Measurements from ENCODE around the gene CCDC188.

The CCDC188 gene

DNA sequence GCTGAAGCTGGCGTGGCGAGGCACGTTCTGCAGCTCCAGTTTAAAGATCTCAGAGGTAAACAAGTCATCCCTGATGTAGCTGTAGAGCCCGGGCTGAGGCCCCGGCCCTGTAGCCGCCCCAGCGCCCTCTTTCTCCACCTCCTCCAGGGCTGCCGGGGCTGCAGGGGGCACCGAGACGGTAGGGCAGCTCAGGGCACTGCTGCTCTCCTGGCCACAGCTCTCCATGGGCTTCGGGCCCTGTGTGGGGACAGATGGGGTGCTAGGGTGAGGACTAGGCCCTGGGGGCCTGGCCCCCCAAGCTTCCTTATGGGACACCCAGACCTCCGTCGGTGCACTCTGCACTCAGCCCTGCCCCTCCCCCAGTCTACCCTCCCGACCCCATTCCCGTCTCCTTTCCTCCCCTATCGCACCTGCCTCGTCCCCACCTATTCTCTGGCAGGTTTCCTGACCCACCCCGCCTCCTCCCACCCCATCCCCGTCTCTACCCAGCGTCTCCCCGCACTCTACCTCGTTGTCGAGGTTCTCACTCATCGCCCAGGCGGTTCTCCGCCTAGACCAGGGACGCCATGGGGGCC is 34.4 kb downstream of the CCDC188 start:
- DNase-seq = no peak

DNA sequence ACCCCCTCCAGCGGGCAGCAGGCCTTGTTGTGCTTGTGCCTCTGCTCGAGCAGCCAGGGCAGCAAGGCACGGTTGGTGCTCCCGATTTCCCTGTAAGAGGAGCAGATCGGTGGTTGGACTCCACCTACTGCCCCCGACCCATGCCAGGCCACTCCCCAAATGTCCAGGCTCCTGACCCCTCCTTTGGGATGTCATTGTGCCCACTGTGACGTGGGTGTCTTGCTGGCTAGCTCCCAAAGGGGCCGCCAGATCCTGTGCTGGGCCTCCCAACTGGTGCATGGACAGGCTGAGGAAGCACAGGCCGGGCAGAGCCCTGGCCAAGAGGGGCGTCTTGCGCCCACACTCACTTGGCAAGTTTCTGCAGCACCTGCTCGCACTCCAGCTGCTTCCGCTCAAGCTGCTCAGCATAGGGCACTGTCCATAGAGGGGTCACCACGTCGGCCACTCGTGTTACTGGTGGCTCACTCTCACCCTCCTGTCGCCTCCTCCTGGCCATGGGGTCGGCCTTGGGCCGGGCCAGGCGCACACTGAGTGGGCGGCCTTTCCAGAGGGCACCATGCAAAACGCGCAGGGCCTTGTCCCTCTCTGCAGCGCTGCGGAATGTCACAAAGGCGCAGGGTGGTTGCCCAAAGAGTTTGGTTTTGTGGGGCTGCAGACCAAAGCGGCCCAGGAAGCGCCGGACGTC is 35.0 kb downstream of the CCDC188 start, which contains the start of gene RANBP1:
RANBP1 (plus strand) TSS at position 414 of the 685 bp plus-strand sequence; CDS start at position 495, 81 bp downstream.
- no peak for DNase-seq

DNA sequence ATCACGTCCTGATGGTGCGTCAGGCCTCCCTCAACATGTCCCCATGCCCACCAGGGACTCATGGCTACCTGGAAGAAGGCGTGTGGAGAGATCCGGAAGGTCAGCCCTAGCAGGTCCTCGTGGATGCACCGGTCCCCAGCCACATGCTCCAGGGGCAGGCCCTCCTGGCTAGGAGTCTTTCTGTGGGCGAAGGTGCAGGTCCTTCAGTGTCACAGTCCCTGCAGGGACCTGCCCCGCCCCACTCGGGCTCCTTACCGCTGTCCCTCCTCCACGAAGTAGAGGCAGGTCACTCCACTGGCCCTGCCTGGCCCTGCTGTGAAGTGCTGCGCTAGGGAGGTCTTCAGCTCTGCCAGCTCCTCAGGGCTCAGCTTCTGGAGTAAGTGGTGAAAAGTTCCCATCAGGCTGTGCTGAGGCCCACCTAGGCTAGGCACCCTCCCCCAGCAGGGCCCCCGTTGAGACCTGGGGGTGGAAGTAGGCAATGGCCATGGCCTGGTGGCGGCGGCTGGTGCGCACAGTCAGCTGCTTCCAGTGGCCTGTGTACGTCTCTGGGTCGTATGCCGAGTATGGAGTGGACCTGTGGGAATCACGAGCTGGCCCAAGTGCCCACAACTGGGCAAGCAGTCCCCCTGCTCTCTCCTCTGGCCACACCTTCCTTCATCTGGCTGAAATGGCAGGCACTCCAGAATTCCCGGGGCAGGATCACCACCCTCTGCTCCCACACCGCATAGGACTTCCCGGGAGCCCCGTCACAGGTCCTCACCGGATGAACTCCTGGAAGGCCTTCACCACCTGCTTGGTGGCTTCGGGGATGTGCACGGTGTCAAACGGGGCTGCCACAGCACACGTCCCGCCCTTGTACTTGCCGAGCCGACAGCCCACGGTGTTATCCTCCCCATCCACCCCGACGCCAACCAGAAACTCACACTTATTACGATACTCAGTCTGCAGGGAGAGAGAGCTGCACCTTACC is 36.1 kb downstream of the CCDC188 start:
- DNase-seq = no peak

DNA sequence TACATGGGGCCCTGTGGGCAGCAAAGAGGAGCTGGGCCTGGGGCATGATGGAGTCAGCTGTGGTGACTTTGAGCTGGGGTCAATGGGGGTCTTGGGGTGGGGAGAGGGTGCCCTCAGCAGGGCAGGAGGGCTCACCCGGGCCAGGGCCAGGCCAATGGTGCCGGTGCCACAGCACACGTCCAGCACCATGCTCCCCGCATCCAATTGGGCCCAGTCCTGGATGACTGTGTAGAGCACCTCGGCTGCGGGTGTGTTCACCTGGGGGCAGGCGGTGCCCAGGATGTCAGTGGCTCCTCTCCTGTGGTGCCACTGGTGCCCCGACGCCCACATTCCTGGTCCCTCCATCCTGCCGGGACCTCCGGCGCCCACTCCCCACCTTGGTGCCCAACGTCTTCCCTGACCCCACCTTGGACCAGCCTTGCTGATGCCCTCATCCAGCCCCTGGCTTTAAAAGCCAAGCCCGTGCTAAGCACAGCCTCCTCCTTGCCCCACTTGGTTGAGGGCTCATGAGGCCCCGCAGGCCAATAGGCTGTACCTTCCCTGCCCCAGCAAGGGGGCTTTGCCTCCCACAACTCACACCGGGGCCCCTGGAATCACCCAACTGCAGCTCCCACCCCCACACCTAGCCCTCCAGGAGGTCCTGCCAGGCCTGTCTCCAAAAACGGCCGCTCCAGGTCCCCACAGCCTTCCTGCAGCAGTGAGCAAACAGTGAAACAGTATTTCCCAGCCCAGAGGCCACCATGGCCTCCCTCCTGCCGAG is 37.1 kb downstream of the CCDC188 start:
- DNase-seq = no peak

- DNase-seq = no peak
Measured at GRCh38 chr22:20112623-20113511, 38.0 kb downstream of the CCDC188 start.

- no peak for DNase-seq
Measured at GRCh38 chr22:20111689-20112622, 38.9 kb downstream of the CCDC188 start.

DNA sequence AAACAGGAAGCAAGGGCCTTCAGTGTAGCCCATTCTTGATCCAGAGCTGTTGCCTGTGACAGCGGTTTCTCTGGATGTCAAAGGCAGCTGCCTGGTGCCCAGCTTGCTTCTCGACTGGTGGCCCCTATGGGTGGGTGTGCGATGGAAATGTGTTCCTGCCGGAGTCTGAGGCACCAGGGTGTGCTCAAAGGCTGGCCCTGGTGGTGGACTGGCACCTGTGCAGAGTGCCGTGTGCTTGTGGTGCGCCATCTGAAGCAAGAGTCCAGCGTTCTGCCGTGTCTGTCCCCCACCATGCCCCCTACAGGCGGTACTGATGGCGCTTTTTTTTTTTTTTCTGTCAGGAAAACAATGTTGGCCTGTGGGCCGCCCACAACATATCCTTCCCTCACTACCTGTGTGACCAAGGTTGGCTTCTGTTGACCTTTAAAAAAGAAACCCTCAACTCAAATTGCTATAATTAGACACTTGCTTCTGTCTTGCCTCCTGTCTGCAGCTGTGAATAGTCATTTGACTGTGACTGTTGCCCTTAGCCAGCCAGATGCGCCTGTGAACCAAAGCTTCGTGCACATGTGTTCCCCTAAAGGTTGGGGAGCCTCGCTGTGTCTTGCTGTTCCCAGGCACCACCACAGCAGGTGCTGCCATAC is 39.7 kb downstream of the CCDC188 start:
- DNase-seq = no peak

DNA sequence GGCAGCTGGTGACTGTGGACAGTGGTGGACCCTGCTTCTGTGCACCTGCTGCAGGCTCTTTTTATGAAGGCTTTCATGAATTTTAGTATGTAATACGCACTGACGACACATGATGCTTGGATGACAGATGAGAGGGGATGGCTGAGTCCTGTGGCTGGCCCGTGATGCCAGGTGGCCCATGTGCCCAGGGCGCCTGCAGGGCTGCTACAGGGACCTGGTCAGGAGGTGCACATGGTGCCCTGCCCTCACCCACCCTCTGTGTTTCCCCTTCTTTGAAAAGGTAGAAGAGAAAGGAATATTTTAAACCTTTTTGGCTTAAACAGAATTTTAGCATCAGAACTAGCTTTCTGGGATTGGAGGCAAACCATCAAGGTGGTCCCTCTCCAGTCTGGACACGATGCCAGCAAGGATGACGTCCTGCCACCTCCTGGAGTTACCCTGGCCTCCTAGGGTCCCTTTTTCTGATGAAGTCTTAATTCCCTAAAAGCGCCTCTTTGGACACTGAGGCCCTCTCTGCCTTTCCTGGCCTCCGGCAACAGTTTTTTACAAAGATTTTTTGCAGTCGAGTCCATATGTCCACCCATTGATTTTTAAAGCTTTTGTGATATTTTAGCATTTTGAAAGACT is 40.4 kb downstream of the CCDC188 start:
- no peak for DNase-seq

GRCh38 chr22:20109411-20110358 is 41.2 kb downstream of the CCDC188 start:
- DNase-seq = no peak

DNA sequence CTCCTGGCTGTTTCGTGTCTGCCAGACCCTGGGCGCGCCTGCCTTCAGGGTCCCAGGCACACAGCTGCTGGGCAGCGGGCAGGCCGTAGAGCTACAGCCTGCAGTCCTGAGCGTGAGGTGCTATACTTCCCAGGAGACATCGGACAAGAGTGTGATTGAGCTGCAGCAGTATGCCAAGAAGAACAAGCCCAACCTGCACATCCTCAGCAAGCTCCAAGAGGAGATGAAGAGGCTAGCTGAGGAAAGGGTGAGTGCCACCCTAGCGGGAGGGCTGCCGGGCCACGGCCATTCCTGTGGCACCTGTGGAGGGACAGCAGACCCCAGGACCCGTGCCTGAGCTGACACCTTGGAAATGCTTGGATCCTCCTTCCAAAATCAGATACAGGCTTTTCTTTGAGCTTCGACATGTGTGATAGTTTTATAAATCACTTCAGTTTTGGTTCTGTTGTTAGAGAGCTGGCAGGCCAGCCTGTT is 42.1 kb downstream of the CCDC188 start:
- DNase-seq = no peak

DNA sequence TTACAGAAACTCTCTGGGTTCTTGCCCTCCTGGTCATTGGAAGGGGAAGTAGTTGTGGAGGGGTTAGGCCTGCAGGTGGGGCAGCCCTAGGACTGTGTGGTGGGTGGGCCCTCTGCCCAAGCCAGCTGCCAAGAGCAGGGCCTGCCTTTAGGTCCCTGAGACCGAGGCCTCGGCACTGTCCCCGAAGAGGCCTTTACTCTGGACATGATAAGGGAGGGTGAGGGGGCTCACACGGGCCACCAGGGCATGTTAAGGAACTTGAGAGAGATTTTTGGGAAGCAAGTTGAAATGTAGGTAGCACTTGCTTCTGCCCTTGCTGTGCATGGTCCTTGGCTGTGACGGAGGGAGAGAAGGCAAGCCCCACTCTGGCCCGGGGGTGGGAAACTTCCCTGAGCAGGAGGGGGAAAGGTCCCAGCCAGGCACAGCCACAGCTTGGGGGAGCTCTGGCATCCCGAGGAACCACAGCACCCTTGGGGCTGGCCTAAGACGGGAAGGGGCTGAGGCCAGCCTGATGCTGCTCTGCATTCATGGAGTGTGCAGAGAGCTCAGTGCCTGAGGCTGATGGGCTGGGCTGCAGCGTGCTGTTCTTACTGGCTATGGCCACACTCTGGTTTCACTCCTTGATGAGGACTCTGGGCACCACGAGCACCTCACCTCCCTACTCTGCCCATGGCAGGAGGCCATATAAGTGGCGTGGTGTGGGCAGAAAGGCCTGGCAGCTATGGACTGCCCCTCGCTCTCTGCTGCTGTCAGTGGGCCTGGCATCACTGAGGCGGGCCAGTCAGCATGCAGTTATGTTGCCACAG is 42.7 kb downstream of the CCDC188 start:
- DNase-seq = no peak

DNA sequence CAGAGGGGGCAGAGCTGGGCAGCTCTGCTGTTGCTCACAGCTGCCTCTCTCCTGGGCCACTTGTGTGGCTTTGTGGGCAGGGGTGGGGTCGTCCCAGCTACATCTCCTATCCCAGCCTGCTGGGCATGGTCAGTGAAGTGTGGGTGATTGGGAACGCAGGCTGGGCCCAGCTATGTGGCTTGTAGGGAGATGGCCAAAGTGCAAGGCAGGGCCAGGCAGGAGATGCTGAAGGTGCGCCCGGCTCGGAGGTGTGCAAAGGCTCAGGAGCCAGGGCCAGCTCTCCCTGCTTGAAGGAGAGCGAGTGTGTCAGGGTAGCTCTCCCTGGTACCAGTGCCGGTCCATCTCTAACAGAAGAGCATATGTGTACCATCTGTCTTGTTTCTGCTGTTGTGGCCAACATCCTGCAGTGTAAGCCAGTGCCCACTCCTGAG is 43.4 kb downstream of the CCDC188 start:
- no peak for DNase-seq

DNA sequence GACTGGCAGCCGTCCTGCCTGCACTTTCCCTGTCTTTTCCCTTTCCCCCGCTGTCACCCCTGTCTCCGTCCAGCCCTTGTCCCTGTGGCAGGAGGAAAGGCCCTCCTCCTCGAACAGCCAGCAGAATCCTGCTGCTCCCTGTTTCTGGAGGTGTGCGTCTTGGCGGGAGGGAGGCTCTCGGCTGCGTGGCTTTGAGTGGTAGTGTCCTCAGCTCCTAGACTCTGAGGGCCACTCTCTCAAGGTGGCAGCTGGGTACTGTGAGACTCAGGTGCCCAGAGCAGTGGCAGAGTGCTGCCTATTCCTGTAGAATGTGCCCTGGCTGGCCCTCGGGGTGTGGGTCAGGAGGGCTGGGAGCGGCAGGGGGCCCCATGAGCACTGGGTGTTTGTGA is 44.0 kb downstream of the CCDC188 start:
- no peak for DNase-seq

DNA sequence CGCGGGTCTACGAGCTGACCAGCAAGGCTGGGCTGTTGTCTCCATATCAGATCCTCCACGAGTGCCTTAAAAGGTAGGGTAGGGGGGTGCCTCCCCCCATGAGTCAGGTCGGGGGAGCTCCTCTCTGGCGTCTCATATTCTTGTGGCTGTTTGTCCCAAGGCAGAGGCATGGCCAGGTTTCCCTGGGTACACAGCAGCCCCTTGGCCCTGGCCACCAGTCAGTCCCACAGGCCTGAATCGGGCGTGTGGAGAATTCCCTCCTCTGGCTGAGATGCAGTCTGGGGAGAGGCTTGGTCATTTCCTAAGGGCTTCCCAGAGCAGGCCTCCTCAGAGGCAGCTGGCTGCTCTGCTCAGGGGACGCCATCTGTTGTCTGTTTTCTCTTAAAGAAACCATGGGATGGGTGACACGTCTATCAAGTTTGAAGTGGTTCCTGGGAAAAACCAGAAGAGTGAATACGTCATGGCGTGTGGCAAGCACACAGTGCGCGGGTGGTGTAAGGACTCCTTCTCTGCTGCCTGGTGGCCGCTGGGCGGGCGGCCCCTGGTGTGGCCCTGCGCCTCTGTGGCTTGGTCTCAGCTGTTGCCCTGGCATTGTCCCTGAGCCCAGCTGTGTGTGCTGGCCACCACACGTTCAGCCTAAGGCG is 44.5 kb downstream of the CCDC188 start:
- no peak for DNase-seq

GRCh38 chr22:20105456-20106204 is 45.2 kb downstream of the CCDC188 start:
- no peak for DNase-seq

DNA sequence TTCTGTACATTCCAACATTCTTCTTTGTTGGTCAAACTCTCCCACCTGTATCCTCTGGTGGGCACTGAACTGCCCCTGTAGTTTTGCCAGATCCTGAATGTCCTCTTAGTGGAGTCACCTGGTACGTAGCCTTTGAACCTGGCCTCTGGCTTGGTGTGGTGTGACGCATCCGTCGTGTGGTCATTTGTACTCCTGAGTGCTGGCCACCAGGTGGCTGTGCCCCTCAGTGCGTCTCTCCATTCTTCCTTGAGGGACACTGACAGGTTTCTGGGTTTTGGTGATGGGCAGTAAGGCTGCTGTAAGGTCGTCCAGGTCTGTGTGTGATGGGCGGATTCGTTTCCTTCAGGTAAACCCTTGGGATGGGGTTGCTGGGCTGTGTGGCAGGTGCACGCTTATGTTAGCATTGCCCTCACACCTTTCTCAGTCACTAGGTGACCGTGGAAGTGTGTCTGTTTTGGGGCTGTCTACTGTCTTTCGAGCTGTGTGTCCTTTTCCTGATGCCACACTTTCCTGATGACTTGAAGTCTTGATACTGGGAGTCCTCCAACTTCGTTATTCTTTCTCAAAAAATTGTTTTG is 48.6 kb downstream of the CCDC188 start:
- no peak for DNase-seq

Data from NCI-H526 treated with DMSO at 0.1 percent for 48 hours (cell line).